ENCODE measurements around the gene RAB3B.

The RAB3B gene

GRCh38 chr1:51952638-51953037, 37.9 kb downstream of the RAB3B start:
- TF ChIP-seq SIN3A (IDR thresholded peaks at IDR 0.05; ENCODE audit: borderline replicate concordance, insufficient read depth, low read length) (no peak), FOXP2 (optimal IDR thresholded peaks at IDR 0.05; ENCODE audit: borderline replicate concordance, extremely low read depth, extremely low read length, insufficient read depth) (no peak), POLR2AphosphoS5 (IDR thresholded peaks at IDR 0.05; ENCODE audit: low read depth, low read length) (no peak), REST (IDR thresholded peaks at IDR 0.05; ENCODE audit: insufficient read depth in 1 of 2, low read depth in 2 of 2, low read length in 2 of 2) (no peak), TAF1 (IDR thresholded peaks at IDR 0.05; ENCODE audit: borderline replicate concordance, insufficient read depth, low read length) (no peak)

- TF ChIP-seq FOXP2 (optimal IDR thresholded peaks at IDR 0.05; ENCODE audit: borderline replicate concordance, extremely low read depth, extremely low read length, insufficient read depth) (no peak), REST (IDR thresholded peaks at IDR 0.05; ENCODE audit: insufficient read depth in 1 of 2, low read depth in 2 of 2, low read length in 2 of 2) (no peak), TAF1 (IDR thresholded peaks at IDR 0.05; ENCODE audit: borderline replicate concordance, insufficient read depth, low read length) (no peak), SIN3A (IDR thresholded peaks at IDR 0.05; ENCODE audit: borderline replicate concordance, insufficient read depth, low read length) (no peak), POLR2AphosphoS5 (IDR thresholded peaks at IDR 0.05; ENCODE audit: low read depth, low read length) (no peak)
These were observed 39.8 kb downstream of the RAB3B start for GRCh38 chr1:51950701-51951100.

DNA sequence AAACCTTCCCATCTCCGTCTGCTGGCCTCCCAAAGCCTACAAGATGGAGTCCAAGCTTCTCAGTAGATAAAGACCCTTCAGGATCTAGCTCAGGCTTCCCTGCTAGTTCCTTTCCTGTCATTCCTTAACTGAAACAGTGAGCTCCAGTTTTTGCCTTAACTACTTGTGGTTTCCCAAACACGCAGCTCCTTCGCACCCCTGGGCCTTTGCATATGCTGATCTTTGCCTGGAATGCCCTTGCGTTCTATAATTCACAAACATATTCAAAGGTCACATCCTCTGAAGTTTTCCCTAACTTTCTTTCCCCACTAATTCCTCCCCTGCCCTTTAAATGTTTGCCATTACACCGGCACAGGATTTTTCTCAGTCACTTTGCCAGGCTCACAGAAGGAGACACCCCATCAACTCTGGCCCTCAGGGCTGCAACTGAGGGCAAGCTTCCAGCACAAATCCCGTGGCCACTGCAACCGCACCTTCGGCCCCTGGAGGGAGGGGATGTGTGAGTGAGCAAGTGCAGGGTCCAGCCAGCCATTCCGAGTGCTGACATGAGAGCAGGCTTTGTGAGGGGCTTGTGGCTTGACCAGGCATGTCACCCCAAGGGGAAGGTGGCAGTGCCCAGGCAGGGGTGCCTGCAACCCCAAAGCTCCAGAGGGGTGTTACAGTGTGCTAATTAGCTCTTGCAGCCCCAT, 41.3 kb downstream of the RAB3B start:
- TF ChIP-seq REST (IDR thresholded peaks at IDR 0.05; ENCODE audit: insufficient read depth in 1 of 2, low read depth in 2 of 2, low read length in 2 of 2) (no peak), FOXP2 (optimal IDR thresholded peaks at IDR 0.05; ENCODE audit: borderline replicate concordance, extremely low read depth, extremely low read length, insufficient read depth) (no peak), SIN3A (IDR thresholded peaks at IDR 0.05; ENCODE audit: borderline replicate concordance, insufficient read depth, low read length) (no peak), POLR2AphosphoS5 (IDR thresholded peaks at IDR 0.05; ENCODE audit: low read depth, low read length) (no peak), TAF1 (IDR thresholded peaks at IDR 0.05; ENCODE audit: borderline replicate concordance, insufficient read depth, low read length) (no peak)

DNA sequence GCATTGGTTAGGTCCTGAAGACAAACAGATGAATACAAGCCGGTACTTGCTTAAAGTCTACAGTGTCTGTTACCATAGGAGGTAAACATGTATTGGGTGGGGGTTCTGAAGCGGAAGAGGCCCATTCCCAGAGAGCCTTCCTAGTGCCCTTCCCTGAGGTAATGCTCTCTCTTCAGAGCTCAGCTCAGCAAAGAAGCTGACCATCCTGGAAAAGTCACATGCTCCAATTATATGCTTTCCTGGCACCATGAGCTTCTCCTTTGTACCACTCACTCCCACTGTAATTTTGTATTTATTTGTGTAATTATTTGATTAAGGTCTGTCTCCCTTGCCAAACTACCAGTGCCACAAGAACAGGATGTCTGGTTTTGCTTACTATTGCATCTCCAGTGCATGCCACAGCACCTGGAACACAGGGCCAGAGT, 42.0 kb downstream of the RAB3B start:
- no peak for TF ChIP-seq FOXP2 (optimal IDR thresholded peaks at IDR 0.05; ENCODE audit: borderline replicate concordance, extremely low read depth, extremely low read length, insufficient read depth)

DNA sequence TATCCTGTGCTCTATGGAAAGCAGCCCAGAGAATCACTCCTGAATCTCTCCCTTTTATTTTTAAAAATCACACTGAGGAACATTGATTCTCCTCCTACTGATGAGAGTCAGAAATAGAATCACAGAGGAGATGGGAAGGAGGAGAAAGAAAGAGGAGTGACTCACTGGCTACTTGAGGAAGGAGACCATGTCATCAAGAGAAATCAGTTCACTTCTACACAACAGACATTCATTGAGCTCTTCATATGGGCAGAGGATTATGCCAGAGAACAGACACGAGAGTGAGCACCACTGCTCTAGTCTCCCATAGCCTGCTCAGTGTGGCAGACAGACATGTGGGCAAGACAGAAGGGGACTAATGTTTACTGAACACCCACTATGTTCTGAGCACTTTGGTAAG, 44.2 kb downstream of the RAB3B start:
- TF ChIP-seq FOXP2 (optimal IDR thresholded peaks at IDR 0.05; ENCODE audit: borderline replicate concordance, extremely low read depth, extremely low read length, insufficient read depth), result no peak
- no peak for TF ChIP-seq SIN3A (IDR thresholded peaks at IDR 0.05; ENCODE audit: borderline replicate concordance, insufficient read depth, low read length)
- TF ChIP-seq REST (IDR thresholded peaks at IDR 0.05; ENCODE audit: insufficient read depth in 1 of 2, low read depth in 2 of 2, low read length in 2 of 2), result no peak
- no peak for TF ChIP-seq POLR2AphosphoS5 (IDR thresholded peaks at IDR 0.05; ENCODE audit: low read depth, low read length)
- TF ChIP-seq TAF1 (IDR thresholded peaks at IDR 0.05; ENCODE audit: borderline replicate concordance, insufficient read depth, low read length), result no peak

Data from PFSK-1 (cell line).